Stomach (tissue), 4 donors: ENCODE results near the gene SPC24.

ENCODE experiments used
- CTCF ChIP-seq, 7 experiments: fragments of 450-650 bp in 4 of 7; fragments of 200-600 bp in 3 of 7; sonication (generic) in 3 of 7; IDR thresholded peaks; one replicate each; pipeline ENCODE4 v1.5.1; 2016 to 2019; ENCODE audit warnings: antibody characterized with exemption in 7 of 7, control low read depth in 2 of 7, mild to moderate bottlenecking in 1 of 7
- EP300 ChIP-seq: sonication (generic); formaldehyde crosslinking; IDR thresholded peaks from one replicate; pipeline ENCODE4 v1.6.1; 2017; ENCODE audit warnings: antibody characterized with exemption
- POLR2A ChIP-seq, 4 donors: fragments of 450-650 bp; IDR thresholded peaks; one replicate each; pipeline ENCODE4 v1.6.1; 2016; ENCODE audit warnings: antibody characterized with exemption in 4 of 4, control low read depth in 2 of 4, mild to moderate bottlenecking in 1 of 4, moderate library complexity in 1 of 4

GRCh38 chr19:11182994-11183393 lies 27.4 kb upstream of the SPC24 start:
- TF ChIP-seq CTCF (IDR thresholded peaks at IDR 0.05) (no peak), EP300 (no peak), POLR2A (IDR thresholded peaks at IDR 0.05) (no peak)
